Thymus (tissue), 11 donors: ENCODE data around the gene ITPR1. TPM values are rescaled to one million over a fixed set of nuclear protein-coding genes. Genes with fewer than 3 reads are reported as not detected.

Experiments
- DNase-seq, 9 donors: peaks; one replicate each; pipeline ENCODE4 v3.0.0-alpha.2; 2013; ENCODE audit warnings: low spot score in 9 of 9, low read depth in 6 of 9, missing footprints in 1 of 9
- H3K27ac ChIP-seq, 2 donors: one replicate each; pipeline ENCODE4 v1.5.1; 2013; ENCODE audit warnings: control low read depth in 1 of 2, low read depth in 1 of 2, low read length in 1 of 2, mild to moderate bottlenecking in 1 of 2, moderate library complexity in 1 of 2
- H3K27me3 ChIP-seq, 2 donors: one replicate each; pipeline ENCODE4 v1.5.1; 2013; ENCODE audit warnings: low read length in 1 of 2; ENCODE audit not compliant: control insufficient read depth in 2 of 2, insufficient read depth in 1 of 2
- H3K36me3 ChIP-seq, 2 donors: one replicate each; pipeline ENCODE4 v1.5.1; 2013; ENCODE audit warnings: low read length in 1 of 2, mild to moderate bottlenecking in 1 of 2, moderate library complexity in 1 of 2; ENCODE audit not compliant: control insufficient read depth in 2 of 2, insufficient read depth in 2 of 2
- H3K4me1 ChIP-seq, 2 donors: one replicate each; pipeline ENCODE4 v1.5.1; 2013; ENCODE audit warnings: low read length in 2 of 2; ENCODE audit not compliant: control insufficient read depth in 2 of 2, insufficient read depth in 2 of 2
- H3K4me3 ChIP-seq, 2 donors: one replicate each; pipeline ENCODE4 v1.5.1; 2013; ENCODE audit warnings: low read length in 2 of 2, control low read depth in 1 of 2, mild to moderate bottlenecking in 1 of 2
- H3K9me3 ChIP-seq, 2 donors: one replicate each; pipeline ENCODE4 v1.5.1; 2013; ENCODE audit warnings: low read length in 1 of 2, mild to moderate bottlenecking in 1 of 2; ENCODE audit not compliant: control insufficient read depth in 2 of 2, insufficient read depth in 1 of 2
- WGBS: extraction: QIAGEN DNeasy Blood & Tissue Kit; methylation state at CpG from one replicate; pipeline ENCODE4 v1.1.7; 2013; 5-methylcytosine and 5-hydroxymethylcytosine counted together
- polyA plus RNA-seq: library from polyadenylated mRNA; stranded (reverse); fragments of 200-250 nt; gene quantifications from one replicate; pipeline ENCODE4 v1.2.3, GENCODE V29; 2013
- total RNA-seq: library from RNA; stranded (reverse); fragments of 120-200 nt; gene quantifications from one replicate; pipeline ENCODE4 v1.2.4, GENCODE V29; 2013
- donor health status: healthy.

The ITPR1 gene
- total and polyA plus RNA-seq, 2 donors, result 23.9 to 36.6 TPM

- Histone ChIP-seq H3K36me3 (no peaks in the 10 kb centered on the region), H3K27me3 (no peaks in the 10 kb centered on the region), H3K9me3 (no peaks in the 10 kb centered on the region), H3K27ac (no peak overlapping the region), H3K4me1 (peaks cover 4 to 5% of the 10 kb centered on the region in 2 donors), H3K4me3 (no peak overlapping the region)
- WGBS, result 96% methylated on average over 2 of the region's 2 CpGs
- no peak for DNase-seq
These were observed 31.6 kb upstream of the ITPR1 start for GRCh38 chr3:4461468-4462090.

- H3K27me3 ChIP-seq, result no peaks in the 10 kb centered on the region
- WGBS, result 85% methylated on average over 3 of the region's 3 CpGs
These were observed 30.6 kb upstream of the ITPR1 start for GRCh38 chr3:4462369-4463040.

GRCh38 chr3:4464576-4464975 lies 28.6 kb upstream of the ITPR1 start:
- H3K4me1 ChIP-seq, result peaks cover 5 to 12% of the 10 kb centered on the region in 2 donors
- no peak for DNase-seq
- H3K27ac ChIP-seq, result no peak overlapping the region
- no peak overlapping the region for H3K4me3 ChIP-seq
- no peaks in the 10 kb centered on the region for H3K36me3 ChIP-seq
- no peaks in the 10 kb centered on the region for H3K27me3 ChIP-seq
- no peaks in the 10 kb centered on the region for H3K9me3 ChIP-seq
- WGBS, result 97% methylated on average over 1 of the region's 1 CpG

More at GRCh38 chr3:4462369-4463040, 30.6 kb upstream of the ITPR1 start:
- no peaks in the 10 kb centered on the region for H3K36me3 ChIP-seq
- H3K9me3 ChIP-seq, result no peaks in the 10 kb centered on the region
- H3K27ac ChIP-seq, result no peak overlapping the region
- DNase-seq, result no peak
- peaks cover 5 to 11% of the 10 kb centered on the region in 2 donors for H3K4me1 ChIP-seq
- no peak overlapping the region for H3K4me3 ChIP-seq

- 2% methylated on average over 47 of the region's 47 CpGs for WGBS
- Histone ChIP-seq H3K27me3 (no peaks in the 10 kb centered on the region), H3K27ac (peak within 1 kb of the TSS; percentile 68 to 96), H3K36me3 (no peaks in the 10 kb centered on the region), H3K4me3 (peak within 1 kb of the TSS; percentile 80 to 99), H3K9me3 (no peaks in the 10 kb centered on the region), H3K4me1 (peaks cover 5 to 12% of the 10 kb centered on the region in 2 donors)
- DNase-seq, result peak; percentile 56 to 86 (median 74)
These were observed 26.2 kb upstream of the ITPR1 start, which contains the start of gene SUMF1 for GRCh38 chr3:4466741-4467521. Gene SUMF1, minus strand, starts transcription at chr3:4467269. Its CDS starts 24 bp downstream, at chr3:4467245.

GRCh38 chr3:4467522-4467867 lies 25.7 kb upstream of the ITPR1 start:
- DNase-seq, result no peak
- H3K9me3 ChIP-seq, result no peaks in the 10 kb centered on the region
- peaks cover 5 to 12% of the 10 kb centered on the region in 2 donors for H3K4me1 ChIP-seq
- H3K4me3 ChIP-seq, result peak overlapping the region; percentile 80 to 99
- no peaks in the 10 kb centered on the region for H3K36me3 ChIP-seq
- WGBS, result 81% methylated on average over 13 of the region's 13 CpGs
- H3K27me3 ChIP-seq, result no peaks in the 10 kb centered on the region
- peak overlapping the region in 1 of 2 donors; percentile 68 for H3K27ac ChIP-seq

GRCh38 chr3:4471907-4472306 lies 21.2 kb upstream of the ITPR1 start:
- no peak for DNase-seq
- 96% methylated on average over 1 of the region's 1 CpG for WGBS
- H3K27ac ChIP-seq, result no peak overlapping the region
- H3K4me3 ChIP-seq, result no peak overlapping the region
- H3K27me3 ChIP-seq, result peaks cover 0 to 3% of the 10 kb centered on the region in 2 donors
- H3K36me3 ChIP-seq, result no peaks in the 10 kb centered on the region
- H3K4me1 ChIP-seq, result peaks cover 0 to 5% of the 10 kb centered on the region in 2 donors
- H3K9me3 ChIP-seq, result no peaks in the 10 kb centered on the region

GRCh38 chr3:4472312-4472711 lies 20.8 kb upstream of the ITPR1 start:
- no peak overlapping the region for H3K4me3 ChIP-seq

GRCh38 chr3:4472766-4473165 lies 20.4 kb upstream of the ITPR1 start:
- no peak overlapping the region for H3K27ac ChIP-seq
- peaks cover 0 to 3% of the 10 kb centered on the region in 2 donors for H3K27me3 ChIP-seq
- no peak overlapping the region for H3K4me3 ChIP-seq
- no peaks in the 10 kb centered on the region for H3K4me1 ChIP-seq
- no peaks in the 10 kb centered on the region for H3K9me3 ChIP-seq
- DNase-seq, result no peak
- no peaks in the 10 kb centered on the region for H3K36me3 ChIP-seq
- 100% methylated on average over 2 of the region's 2 CpGs for WGBS

More at GRCh38 chr3:4472312-4472711, 20.8 kb upstream of the ITPR1 start:
- peaks cover 0 to 4% of the 10 kb centered on the region in 2 donors for H3K4me1 ChIP-seq
- peaks cover 0 to 3% of the 10 kb centered on the region in 2 donors for H3K27me3 ChIP-seq
- no peak for DNase-seq
- no peak overlapping the region for H3K27ac ChIP-seq
- H3K9me3 ChIP-seq, result no peaks in the 10 kb centered on the region
- H3K36me3 ChIP-seq, result no peaks in the 10 kb centered on the region
- 90% methylated on average over 2 of the region's 2 CpGs for WGBS
